CD8-positive, alpha-beta memory T cell (primary cell): ENCODE measurements around the gene OR6C4. TPM values are rescaled to one million over a fixed set of nuclear protein-coding genes. Genes with fewer than 3 reads are reported as not detected.
"Not testable (repeated sequence)": the region's sequence is repeated elsewhere in the genome, so short reads cannot be mapped to it uniquely, and the experiment has no call there.

ENCODE experiments used
- CTCF ChIA-PET: fragments of 350-600 bp; sonication (Branson Sonifier 250); formaldehyde crosslinking; loops from one replicate; lab custom pipeline; 2021; ENCODE audit warnings: antibody characterized with exemption; lab: Charles Lee
- POLR2A ChIA-PET: fragments of 350-600 bp; sonication (Branson Sonifier 250); formaldehyde crosslinking; loops from one replicate; lab custom pipeline; 2021; ENCODE audit warnings: antibody characterized with exemption; lab: Charles Lee
- DNase-seq, 5 donors: peaks; one replicate each; pipeline versions ENCODE4 v3.0.0 to v3.0.0-alpha.2; 2020 to 2022; ENCODE audit warnings: mixed read lengths in 1 of 5
- H3K27ac ChIP-seq: one replicate; pipeline ENCODE4 v1.7.0; 2013; ENCODE audit warnings: low read depth, mild to moderate bottlenecking, low read length, moderate library complexity
- H3K27me3 ChIP-seq: 2 replicates; pipeline ENCODE4 v1.7.0; 2013; ENCODE audit warnings: low read length, mild to moderate bottlenecking; ENCODE audit not compliant: insufficient read depth, poor library complexity, severe bottlenecking
- H3K36me3 ChIP-seq: 2 replicates; pipeline ENCODE4 v1.7.0; 2013; ENCODE audit warnings: mild to moderate bottlenecking, low read length, moderate library complexity; ENCODE audit not compliant: insufficient read depth
- H3K4me1 ChIP-seq: 2 replicates; pipeline ENCODE4 v1.7.0; 2013; ENCODE audit warnings: mild to moderate bottlenecking, low read length, moderate library complexity; ENCODE audit not compliant: insufficient read depth
- H3K4me3 ChIP-seq: 2 replicates; pipeline ENCODE4 v1.7.0; 2013; ENCODE audit warnings: mild to moderate bottlenecking, low read length
- H3K9me3 ChIP-seq: 2 replicates; pipeline ENCODE4 v1.7.0; 2013; ENCODE audit warnings: mild to moderate bottlenecking, low read length
- H3K27ac Mint-ChIP-seq, 8 donors: one replicate each; pipeline ENCODE4 v1.8.0; 2020 to 2021; ENCODE audit warnings: mixed read lengths in 8 of 8, mild to moderate bottlenecking in 6 of 8, inconsistent platforms in 3 of 8, moderate library complexity in 3 of 8
- H3K27me3 Mint-ChIP-seq, 2 donors: one replicate each; pipeline ENCODE4 v1.8.0; 2020 to 2021; ENCODE audit warnings: mixed read lengths in 2 of 2, mild to moderate bottlenecking in 1 of 2, moderate library complexity in 1 of 2
- H3K36me3 Mint-ChIP-seq, 3 donors: one replicate each; pipeline ENCODE4 v1.8.0; 2020 to 2021; ENCODE audit warnings: mixed read lengths in 3 of 3, inconsistent platforms in 1 of 3, mild to moderate bottlenecking in 1 of 3
- H3K4me1 Mint-ChIP-seq, 3 donors: one replicate each; pipeline ENCODE4 v1.8.0; 2020 to 2021; ENCODE audit warnings: mixed read lengths in 3 of 3, inconsistent platforms in 1 of 3, mild to moderate bottlenecking in 1 of 3
- H3K4me3 Mint-ChIP-seq, 7 donors: one replicate each; pipeline ENCODE4 v1.8.0; 2020 to 2021; ENCODE audit warnings: mixed read lengths in 7 of 7, mild to moderate bottlenecking in 6 of 7, moderate library complexity in 4 of 7, inconsistent platforms in 2 of 7
- H3K9me3 Mint-ChIP-seq, 5 donors: one replicate each; pipeline ENCODE4 v1.8.0; 2020 to 2022; ENCODE audit warnings: mixed read lengths in 5 of 5, mild to moderate bottlenecking in 3 of 5, moderate library complexity in 2 of 5, inconsistent platforms in 1 of 5
- polyA plus RNA-seq: library from polyadenylated mRNA; unstranded; fragments of 300-500 nt; fragmentation: Illumina TruSeq; gene quantifications from one replicate; pipeline ENCODE4 v1.2.3, GENCODE V29; 2021
- total RNA-seq, 2 experiments: library from RNA; stranded (reverse); gene quantifications; one replicate each; pipeline ENCODE4 v1.2.3, GENCODE V29; 2021

Gene OR6C4
- not detected for total RNA-seq
- polyA plus RNA-seq, result not detected

- Histone ChIP-seq H3K36me3 (no peaks in the 10 kb centered on the region), H3K9me3 (no peaks in the 10 kb centered on the region), H3K4me1 (no peaks in the 10 kb centered on the region), H3K4me3 (no peak within 1 kb of the TSS), H3K27ac (no peak within 1 kb of the TSS), H3K27me3 (no peaks in the 10 kb centered on the region)
- ChIA-PET POLR2A (no interaction called here), CTCF (no interaction called here)
- H3K36me3 Mint-ChIP-seq, result peaks cover 0 to 7% (median 0%) of the 10 kb centered on the region in 3 donors
- H3K27me3 Mint-ChIP-seq, result peaks cover 14 to 67% of the 10 kb centered on the region in 2 donors
- H3K9me3 Mint-ChIP-seq, result peaks cover 3 to 4% (median 4%) of the 10 kb centered on the region in 5 donors
- H3K4me3 Mint-ChIP-seq, result no peak within 1 kb of the TSS
- no peak for DNase-seq
- H3K27ac Mint-ChIP-seq, result no peak within 1 kb of the TSS
- no peaks in the 10 kb centered on the region for H3K4me1 Mint-ChIP-seq
Observed at GRCh38 chr12:55549302-55549701, at the start of gene OR6C4. TSS of gene OR6C4 (plus strand) at chr12:55549602. CDS start at chr12:55551227, 1,625 bp downstream.

GRCh38 chr12:55499810-55500252 is 49.6 kb upstream of the OR6C4 start:
- peaks cover 4 to 7% of the 10 kb centered on the region in 2 donors for H3K27me3 Mint-ChIP-seq
- ChIA-PET POLR2A (no interaction called here), CTCF (no interaction called here)
- Histone ChIP-seq H3K9me3 (no peaks in the 10 kb centered on the region), H3K36me3 (no peaks in the 10 kb centered on the region), H3K27ac (no peak overlapping the region), H3K4me1 (no peaks in the 10 kb centered on the region), H3K27me3 (no peaks in the 10 kb centered on the region), H3K4me3 (no peak overlapping the region)
- H3K9me3 Mint-ChIP-seq, result peaks cover 0 to 2% (median 0%) of the 10 kb centered on the region in 5 donors
- no peak for DNase-seq
- peaks cover 0 to 3% (median 1%) of the 10 kb centered on the region in 3 donors for H3K4me1 Mint-ChIP-seq
- H3K27ac Mint-ChIP-seq, result no peak overlapping the region
- no peaks in the 10 kb centered on the region for H3K36me3 Mint-ChIP-seq
- H3K4me3 Mint-ChIP-seq, result no peak overlapping the region

GRCh38 chr12:55501601-55502000 is 47.8 kb upstream of the OR6C4 start:
- peaks cover 0 to 8% (median 2%) of the 10 kb centered on the region in 5 donors for H3K9me3 Mint-ChIP-seq
- H3K27ac Mint-ChIP-seq, result no peak overlapping the region
- H3K9me3 ChIP-seq, result no peaks in the 10 kb centered on the region
- no peaks in the 10 kb centered on the region for H3K27me3 ChIP-seq
- H3K4me3 ChIP-seq, result no peak overlapping the region
- no peaks in the 10 kb centered on the region for H3K4me1 ChIP-seq
- no peaks in the 10 kb centered on the region for H3K36me3 Mint-ChIP-seq
- CTCF ChIA-PET, result no interaction called here
- no peak overlapping the region for H3K27ac ChIP-seq
- no peak overlapping the region for H3K4me3 Mint-ChIP-seq
- POLR2A ChIA-PET, result no interaction called here
- H3K36me3 ChIP-seq, result no peaks in the 10 kb centered on the region
- peaks cover 0 to 3% (median 1%) of the 10 kb centered on the region in 3 donors for H3K4me1 Mint-ChIP-seq
- DNase-seq, result no peak
- H3K27me3 Mint-ChIP-seq, result peaks cover 4 to 8% of the 10 kb centered on the region in 2 donors

- Histone ChIP-seq H3K27me3 (no peaks in the 10 kb centered on the region), H3K4me1 (no peaks in the 10 kb centered on the region), H3K36me3 (no peaks in the 10 kb centered on the region), H3K4me3 (no peak overlapping the region), H3K9me3 (no peaks in the 10 kb centered on the region), H3K27ac (no peak overlapping the region)
- Mint-ChIP-seq H3K27me3 (peaks cover 8 to 65% of the 10 kb centered on the region in 2 donors), H3K36me3 (peaks cover 0 to 3% (median 0%) of the 10 kb centered on the region in 3 donors), H3K4me1 (no peaks in the 10 kb centered on the region), H3K9me3 (peaks cover 0 to 9% (median 0%) of the 10 kb centered on the region in 5 donors), H3K27ac (no peak overlapping the region), H3K4me3 (no peak overlapping the region)
- POLR2A ChIA-PET, result no interaction called here
- CTCF ChIA-PET, result no interaction called here
- DNase-seq, result no peak
Observed at GRCh38 chr12:55515696-55516095, 33.7 kb upstream of the OR6C4 start.

- Histone ChIP-seq H3K27ac (no peak overlapping the region), H3K36me3 (no peaks in the 10 kb centered on the region), H3K4me3 (no peak overlapping the region), H3K9me3 (no peaks in the 10 kb centered on the region), H3K4me1 (no peaks in the 10 kb centered on the region), H3K27me3 (no peaks in the 10 kb centered on the region)
- no peak overlapping the region for H3K27ac Mint-ChIP-seq
- H3K27me3 Mint-ChIP-seq, result peaks cover 8 to 60% of the 10 kb centered on the region in 2 donors
- peaks cover 0 to 3% (median 0%) of the 10 kb centered on the region in 3 donors for H3K36me3 Mint-ChIP-seq
- ChIA-PET POLR2A (no interaction called here), CTCF (no interaction called here)
- DNase-seq, result no peak
- no peak overlapping the region for H3K4me3 Mint-ChIP-seq
- H3K4me1 Mint-ChIP-seq, result no peaks in the 10 kb centered on the region
- peaks cover 0 to 9% (median 0%) of the 10 kb centered on the region in 5 donors for H3K9me3 Mint-ChIP-seq
Observed at GRCh38 chr12:55516391-55516790, 33.0 kb upstream of the OR6C4 start.

- CTCF ChIA-PET, H3K9me3 Mint-ChIP-seq, H3K36me3 Mint-ChIP-seq, H3K27ac ChIP-seq, H3K4me1 ChIP-seq, DNase-seq, H3K4me3 ChIP-seq, H3K4me3 Mint-ChIP-seq, H3K27ac Mint-ChIP-seq, POLR2A ChIA-PET, H3K9me3 ChIP-seq, H3K36me3 ChIP-seq, H3K4me1 Mint-ChIP-seq, H3K27me3 ChIP-seq: not testable (repeated sequence)
- peaks cover 15 to 72% of the 10 kb centered on the region in 2 donors for H3K27me3 Mint-ChIP-seq
Observed at GRCh38 chr12:55548235-55548634, 1.2 kb upstream of the OR6C4 start.

GRCh38 chr12:55548756-55549155 is 646 bp upstream of the OR6C4 start:
- no peaks in the 10 kb centered on the region for H3K4me1 Mint-ChIP-seq
- H3K27me3 Mint-ChIP-seq, result peaks cover 15 to 67% of the 10 kb centered on the region in 2 donors
- peaks cover 3 to 4% (median 4%) of the 10 kb centered on the region in 5 donors for H3K9me3 Mint-ChIP-seq
- DNase-seq, result no peak
- POLR2A ChIA-PET, result no interaction called here
- Histone ChIP-seq H3K36me3 (no peaks in the 10 kb centered on the region), H3K4me3 (no peak overlapping the region), H3K27me3 (no peaks in the 10 kb centered on the region), H3K9me3 (no peaks in the 10 kb centered on the region), H3K4me1 (no peaks in the 10 kb centered on the region), H3K27ac (no peak overlapping the region)
- no peak overlapping the region for H3K27ac Mint-ChIP-seq
- peaks cover 0 to 4% (median 0%) of the 10 kb centered on the region in 3 donors for H3K36me3 Mint-ChIP-seq
- CTCF ChIA-PET, result no interaction called here
- H3K4me3 Mint-ChIP-seq, result no peak overlapping the region

- Mint-ChIP-seq H3K27me3 (peaks cover 19 to 46% of the 10 kb centered on the region in 2 donors), H3K9me3 (peaks cover 11 to 30% (median 25%) of the 10 kb centered on the region in 5 donors), H3K27ac (no peak overlapping the region), H3K4me1 (no peaks in the 10 kb centered on the region), H3K4me3 (no peak overlapping the region), H3K36me3 (peaks cover 0 to 3% (median 0%) of the 10 kb centered on the region in 3 donors)
- Histone ChIP-seq H3K27ac (no peak overlapping the region), H3K36me3 (no peaks in the 10 kb centered on the region), H3K4me3 (no peak overlapping the region), H3K9me3 (no peaks in the 10 kb centered on the region), H3K4me1 (no peaks in the 10 kb centered on the region), H3K27me3 (no peaks in the 10 kb centered on the region)
- CTCF ChIA-PET, result interaction anchor here (1.2 kb wide), 1 partner anchor 18 kb away, joined by 3 read pairs; no protein-coding TSS in a partner anchor
- DNase-seq, result no peak
- POLR2A ChIA-PET, result no interaction called here
Observed at GRCh38 chr12:55554296-55554695, 4.9 kb downstream of the OR6C4 start.
